Psoas muscle (tissue), 8 donors: ENCODE data around the gene GNB3. TPM values are rescaled to one million over a fixed set of nuclear protein-coding genes. Genes with fewer than 3 reads are reported as not detected.
A peak's percentile ranks its signal among the peaks of the same experiment; 100 is the strongest.
"Not testable (repeated sequence)": the region's sequence is repeated elsewhere in the genome, so short reads cannot be mapped to it uniquely, and the experiment has no call there.

Experiments used
- ATAC-seq, 4 donors: fragments of 200-7000 bp; cut with Tn5 transposase; one replicate each; pipeline ENCODE4 v1.9.1; 2020; ENCODE audit warnings: moderate library complexity in 3 of 4, mild to moderate bottlenecking in 2 of 4
- DNase-seq, 2 donors: peaks; one replicate each; pipeline ENCODE4 v3.0.0-alpha.2; 2020
- H3K27ac ChIP-seq: fragments of 200-600 bp; one replicate; pipeline ENCODE4 v1.8.0; 2022
- H3K27me3 ChIP-seq, 3 donors: fragments of 200-600 bp in 1 of 3; one replicate each; pipeline versions ENCODE4 v1.6.1 to v1.8.0; 2013 to 2022; ENCODE audit warnings: low read length in 2 of 3, mild to moderate bottlenecking in 2 of 3, moderate library complexity in 1 of 3; ENCODE audit not compliant: insufficient read depth in 3 of 3
- H3K36me3 ChIP-seq, 2 donors: fragments of 200-600 bp in 1 of 2; one replicate each; pipeline versions ENCODE4 v1.6.1 to v1.8.0; 2013 to 2022; ENCODE audit warnings: low read depth in 1 of 2, mild to moderate bottlenecking in 1 of 2, moderate library complexity in 1 of 2; ENCODE audit not compliant: insufficient read depth in 1 of 2
- H3K4me1 ChIP-seq: fragments of 200-600 bp; one replicate; pipeline ENCODE4 v1.8.0; 2022
- H3K4me3 ChIP-seq: fragments of 200-600 bp; one replicate; pipeline ENCODE4 v1.8.0; 2022; ENCODE audit warnings: mild to moderate bottlenecking
- H3K9me3 ChIP-seq: fragments of 200-600 bp; one replicate; pipeline ENCODE4 v1.8.0; 2022
- CTCF ChIP-seq: fragments of 200-600 bp; IDR thresholded peaks from one replicate; pipeline ENCODE4 v1.8.0; 2022; ENCODE audit warnings: antibody characterized with exemption
- WGBS, 3 donors: extraction: QIAGEN DNeasy Blood & Tissue Kit; methylation state at CpG; one replicate each; pipeline versions ENCODE4 v1.1.6 to v1.1.7; 2013; 5-methylcytosine and 5-hydroxymethylcytosine counted together
- intact Hi-C, 2 donors: fragments of 100-400 bp; cut with DNase I; formaldehyde crosslinking; loops; one replicate each; pipeline versions ENCODE4 v1.11.0 to v1.14.2; 2022
- polyA plus RNA-seq, 3 donors: library from polyadenylated mRNA; stranded (reverse); fragments of 200-250 nt; gene quantifications; one replicate each; pipeline ENCODE4 v1.2.3, GENCODE V29; 2013
- total RNA-seq, 4 donors: library from RNA; stranded (reverse); fragmentation: NEBNext Ultra II Directional in 2 of 4; extraction: Animal tissue kit (Norgen Biotek cat#: 25700) in 2 of 4; gene quantifications; one replicate each; pipeline versions ENCODE4 v1.2.1 to v1.2.4, GENCODE V29; 2021 to 2023
- donor health status: healthy with polysubstance abuse.
- donor health status: DM: no; HTN: no; CAD: no; lungs with moderate emphysema.
- donor health status: Bipolar disorder and iron deficiency.
- donor health status: healthy.
- donor health status: DM: yes; HTN: yes; CAD: no.
- donor health status: DM: no; HTN: no; CAD: no.
- donor health status: DM: no; HTN: no; CAD: no.
- donor health status: DM: yes; HTN: yes; CAD: no.

GNB3 gene
- total and polyA plus RNA-seq, 7 donors: 0.13 to 0.69 (median 0.30) TPM

- DNase-seq (peak; percentile 98), ATAC-seq (peak; percentile 90 to 92 (median 92))
- H3K4me3 ChIP-seq: peak within 1 kb of the TSS; percentile 63
- WGBS, 3 donors: 3 to 6% (median 3%) methylated on average over 40 to 66 of the region's 66 CpGs
- H3K27ac ChIP-seq: peak within 1 kb of the TSS; percentile 75
- peaks cover 29% of the 10 kb centered on the region for H3K4me1 ChIP-seq
- H3K9me3 ChIP-seq: no peaks in the 10 kb centered on the region
- no peak for TF ChIP-seq CTCF
- intact Hi-C loops: no loop called here
- H3K36me3 ChIP-seq: peaks cover 4 to 40% of the 10 kb centered on the region in 2 donors
- no peaks in the 10 kb centered on the region for H3K27me3 ChIP-seq
Observed at GRCh38 chr12:6873094-6874014, 32.6 kb downstream of the GNB3 start, which contains the start of gene SPSB2. Gene SPSB2, minus strand, starts transcription at chr12:6873303. Its CDS starts 402 bp downstream, at chr12:6872901.

- H3K9me3 ChIP-seq, H3K27me3 ChIP-seq, intact Hi-C loops, ATAC-seq, DNase-seq: not testable (repeated sequence)
- Histone ChIP-seq H3K4me1 (peaks cover 24% of the 10 kb centered on the region), H3K36me3 (peaks cover 4 to 37% of the 10 kb centered on the region in 2 donors), H3K27ac (peak overlapping the region; percentile 75), H3K4me3 (peak overlapping the region; percentile 63)
- WGBS, 3 donors: 56 to 58% (median 58%) methylated on average over 9 of the region's 9 CpGs
Observed at GRCh38 chr12:6874015-6874368, 33.3 kb downstream of the GNB3 start.

- intact Hi-C loops, H3K4me1 ChIP-seq, ATAC-seq, H3K27ac ChIP-seq, DNase-seq, H3K27me3 ChIP-seq, H3K9me3 ChIP-seq, H3K4me3 ChIP-seq: not testable (repeated sequence)
- WGBS, 3 donors: 90 to 94% (median 91%) methylated on average over 11 of the region's 11 CpGs
- H3K36me3 ChIP-seq: peaks cover 0 to 22% of the 10 kb centered on the region in 2 donors
Observed at GRCh38 chr12:6879824-6880223, 39.1 kb downstream of the GNB3 start.

GRCh38 chr12:6883252-6883651 lies 42.5 kb downstream of the GNB3 start:
- peaks cover 0 to 20% of the 10 kb centered on the region in 2 donors for H3K36me3 ChIP-seq
- TF ChIP-seq CTCF: no peak
- ATAC-seq: no peak
- H3K9me3 ChIP-seq: no peaks in the 10 kb centered on the region
- 92 to 96% (median 95%) methylated on average over 5 of the region's 5 CpGs for WGBS, 3 donors
- no peaks in the 10 kb centered on the region for H3K27me3 ChIP-seq
- intact Hi-C loops: no loop called here
- no peak overlapping the region for H3K27ac ChIP-seq
- DNase-seq: no peak
- no peaks in the 10 kb centered on the region for H3K4me1 ChIP-seq
- no peak overlapping the region for H3K4me3 ChIP-seq

GRCh38 chr12:6883683-6884082 lies 43.0 kb downstream of the GNB3 start:
- DNase-seq (no peak), ATAC-seq (no peak)
- Histone ChIP-seq H3K9me3 (no peaks in the 10 kb centered on the region), H3K4me1 (no peaks in the 10 kb centered on the region), H3K27ac (no peak overlapping the region), H3K4me3 (no peak overlapping the region), H3K36me3 (peaks cover 0 to 20% of the 10 kb centered on the region in 2 donors), H3K27me3 (no peaks in the 10 kb centered on the region)
- WGBS, 3 donors: 94 to 95% (median 95%) methylated on average over 11 of the region's 11 CpGs
- intact Hi-C loops: no loop called here
- no peak for TF ChIP-seq CTCF
